ENCODE data around the gene ZNF438.

- TF ChIP-seq POLR2A (IDR thresholded peaks at IDR 0.05) (no peak), CTCF (IDR thresholded peaks at IDR 0.05) (no peak)
Measured at GRCh38 chr10:30997536-30998235, 34.0 kb downstream of the ZNF438 start.

Data from Peyer's patch (tissue), 4 donors.